IMR-90 (cell line): ENCODE measurements around the gene TEAD1. TPM values are rescaled to one million over a fixed set of nuclear protein-coding genes. Genes with fewer than 3 reads are reported as not detected.

Experiments used
- ATAC-seq: fragments of 200-7000 bp; cut with Tn5 transposase; 2 replicates; pipeline ENCODE4 v1.9.1; 2020; ENCODE audit warnings: low read depth, mild to moderate bottlenecking, moderate library complexity
- BruUV-seq: library from RNA; stranded (reverse); fragments of 400-500 nt; replicated peaks from 2 replicates; lab custom pipeline; 2021; lab: Mats Ljungman, UMichigan
- CTCF ChIA-PET: fragments of 300-600 bp; formaldehyde crosslinking; extraction: SDS; loops from one replicate; lab custom pipeline; 2021; ENCODE audit warnings: antibody characterized with exemption; lab: Yijun Ruan, JAX
- POLR2A ChIA-PET: fragments of 300-600 bp; sonication (Branson Sonifier 250); formaldehyde crosslinking; loops from one replicate; lab custom pipeline; 2022; ENCODE audit warnings: antibody characterized with exemption; ENCODE audit not compliant: unreplicated experiment; lab: Charles Lee
- DNase-seq: peaks from one replicate; pipeline ENCODE4 v3.0.0; 2013
- H2AFZ ChIP-seq: replicated peaks from 2 replicates; pipeline ENCODE3; 2013; ENCODE audit warnings: low read length, mild to moderate bottlenecking; ENCODE audit not compliant: poor library complexity
- H2AK5ac ChIP-seq: 2 replicates; pipeline ENCODE4 v1.6.1; 2013; ENCODE audit warnings: low read depth, low read length, inconsistent platforms
- H2AK9ac ChIP-seq: replicated peaks from 2 replicates; pipeline ENCODE3; 2013; ENCODE audit warnings: mild to moderate bottlenecking, low read depth, low read length, moderate library complexity; ENCODE audit not compliant: poor library complexity
- H2BK120ac ChIP-seq: 2 replicates; pipeline ENCODE4 v1.6.1; 2013; ENCODE audit warnings: low read depth, low read length, inconsistent platforms
- H2BK15ac ChIP-seq: 3 replicates; pipeline ENCODE4 v1.6.1; 2013; ENCODE audit warnings: low read depth, low read length, inconsistent platforms
- H2BK20ac ChIP-seq: 2 replicates; pipeline ENCODE4 v1.6.1; 2013; ENCODE audit warnings: low read depth, mild to moderate bottlenecking, inconsistent platforms, low read length, moderate library complexity
- H2BK5ac ChIP-seq: 2 replicates; pipeline ENCODE4 v1.6.1; 2013; ENCODE audit warnings: mild to moderate bottlenecking, low read depth, low read length, inconsistent platforms; ENCODE audit not compliant: poor library complexity, severe bottlenecking
- H3K14ac ChIP-seq: replicated peaks from 2 replicates; pipeline ENCODE4 v1.6.1; 2013; ENCODE audit warnings: low read depth, low read length, inconsistent platforms
- H3K18ac ChIP-seq: 2 replicates; pipeline ENCODE4 v1.6.1; 2013; ENCODE audit warnings: low read depth, low read length, control low read depth
- H3K23ac ChIP-seq: 2 replicates; pipeline ENCODE4 v1.6.1; 2013; ENCODE audit warnings: low read depth, low read length, inconsistent platforms
- H3K27ac ChIP-seq: 2 replicates; pipeline ENCODE4 v1.5.1; 2013; ENCODE audit warnings: mild to moderate bottlenecking, control low read depth, low read length; ENCODE audit not compliant: insufficient read depth
- H3K27me3 ChIP-seq: 2 replicates; pipeline ENCODE4 v1.6.1; 2013; ENCODE audit warnings: low read length; ENCODE audit not compliant: control insufficient read depth, insufficient read depth
- H3K36me3 ChIP-seq: 2 replicates; pipeline ENCODE4 v1.6.1; 2013; ENCODE audit warnings: low read length, mixed read lengths; ENCODE audit not compliant: control insufficient read depth, insufficient read depth
- H3K4ac ChIP-seq: 2 replicates; pipeline ENCODE4 v1.6.1; 2013; ENCODE audit warnings: low read depth, low read length, inconsistent platforms
- H3K4me1 ChIP-seq: 2 replicates; pipeline ENCODE4 v1.6.1; 2013; ENCODE audit warnings: low read length, mixed read lengths; ENCODE audit not compliant: control insufficient read depth, insufficient read depth
- H3K4me2 ChIP-seq: 2 replicates; pipeline ENCODE4 v1.6.1; 2013; ENCODE audit warnings: low read depth, mild to moderate bottlenecking, control low read depth, low read length, moderate library complexity
- H3K4me3 ChIP-seq: 2 replicates; pipeline ENCODE4 v1.5.1; 2013; ENCODE audit warnings: low read depth, mild to moderate bottlenecking, control low read depth, low read length, moderate library complexity; ENCODE audit not compliant: insufficient read depth
- H3K56ac ChIP-seq: 2 replicates; pipeline ENCODE4 v1.6.1; 2013; ENCODE audit warnings: low read length, inconsistent platforms; ENCODE audit not compliant: insufficient read depth; ENCODE audit errors: extremely low read depth
- H3K79me1 ChIP-seq, 2 experiments: 2 replicates each; pipeline ENCODE4 v1.6.1; 2013; ENCODE audit warnings: low read length in 2 of 2, inconsistent platforms in 1 of 2, low read depth in 1 of 2
- H3K9ac ChIP-seq: 2 replicates; pipeline ENCODE4 v1.6.1; 2013; ENCODE audit warnings: low read depth, low read length, control low read depth
- H3K9me1 ChIP-seq: 2 replicates; pipeline ENCODE4 v1.6.1; 2013; ENCODE audit warnings: low read length, inconsistent platforms; ENCODE audit not compliant: insufficient read depth
- H3K9me3 ChIP-seq: 2 replicates; pipeline ENCODE4 v1.6.1; 2013; ENCODE audit warnings: low read length; ENCODE audit not compliant: control insufficient read depth, insufficient read depth
- H4K20me1 ChIP-seq: 2 replicates; pipeline ENCODE4 v1.6.1; 2013; ENCODE audit warnings: low read length, inconsistent platforms; ENCODE audit not compliant: insufficient read depth
- H4K5ac ChIP-seq: 2 replicates; pipeline ENCODE4 v1.6.1; 2013; ENCODE audit warnings: mild to moderate bottlenecking, low read depth, low read length, control low read depth
- H4K8ac ChIP-seq, 2 experiments: 2 replicates each; pipeline ENCODE4 v1.6.1; 2013; ENCODE audit warnings: low read depth in 2 of 2, low read length in 2 of 2, control low read depth in 1 of 2, inconsistent platforms in 1 of 2
- H4K91ac ChIP-seq: 2 replicates; pipeline ENCODE4 v1.6.1; 2013; ENCODE audit warnings: low read depth, low read length, inconsistent platforms; ENCODE audit not compliant: insufficient read depth
- BHLHE40 ChIP-seq: fragments of 150-350 bp; IDR thresholded peaks from 2 replicates; pipeline ENCODE4 v1.6.1; 2016; ENCODE audit warnings: mild to moderate bottlenecking, low read depth, low read length
- CHD1 ChIP-seq: IDR thresholded peaks from 2 replicates; pipeline ENCODE4 v1.6.1; 2012; ENCODE audit warnings: low read depth, low read length, improper control_type of control experiment
- FOS ChIP-seq: fragments of 150-350 bp; IDR thresholded peaks from 2 replicates; pipeline ENCODE4 v1.6.1; 2016; ENCODE audit warnings: low read depth, low read length
- POLR2A ChIP-seq: IDR thresholded peaks from 2 replicates; pipeline ENCODE4 v1.6.1; 2012; ENCODE audit warnings: mild to moderate bottlenecking, low read depth, low read length
- WGBS, 2 experiments: methylation state at CpG; one replicate each; pipeline versions ENCODE4 v1.1.5 to v1.1.7; 2013; ENCODE audit warnings: missing lambda C conversion rate in 2 of 2; ENCODE audit not compliant: insufficient read length in 1 of 2; ENCODE audit errors: extremely low coverage in 2 of 2; 5-methylcytosine and 5-hydroxymethylcytosine counted together
- dilution Hi-C: fragments of 300-500 bp; cut with HindIII; formaldehyde crosslinking; loops from one replicate; pipeline ENCODE4 v1.14.3; 2018; ENCODE audit warnings: low sequenced_read_pairs; ENCODE audit not compliant: unreplicated experiment
- in situ Hi-C: fragments of 300-500 bp; cut with MboI; formaldehyde crosslinking; loops from 3 replicates; pipeline ENCODE4 v1.14.3; 2019; ENCODE audit warnings: low sequenced_read_pairs, inconsistent platforms, mixed read lengths
- intact Hi-C: fragments of 100-400 bp; cut with micrococcal nuclease; formaldehyde crosslinking; loops from 2 replicates; pipeline ENCODE4 v1.10.0; 2022
- microRNA-seq, 2 experiments: library from miRNA; stranded (forward) in 1 of 2; unstranded in 1 of 2; fragments of 10-50 nt in 1 of 2; fragments of <30 nt in 1 of 2; gene quantifications in 1 of 2; microRNA quantifications in 1 of 2; one replicate each; pipeline versions ENCODE3 to v1.1.0; 2013 to 2020; ENCODE audit not compliant: insufficient read depth in 1 of 2, insufficient read length in 1 of 2, unreplicated experiment in 1 of 2
- polyA plus RNA-seq, 3 experiments: library from polyadenylated mRNA; depleted of rRNA; stranded (reverse); fragments of >200 nt; gene quantifications; 2 replicates each; pipeline ENCODE4 v1.2.3, GENCODE V29; 2012; ENCODE audit warnings: low replicate concordance in 1 of 3
- small RNA-seq, 5 experiments: library from RNA; depleted of rRNA; stranded (forward); fragments of <200 nt; gene quantifications; one replicate each; pipeline ENCODE3, GENCODE V24; 2012
- total RNA-seq: library from RNA; depleted of rRNA; stranded (reverse); fragments of >200 nt; gene quantifications from 2 replicates; pipeline ENCODE4 v1.2.3, GENCODE V29; 2012

TEAD1 gene
- total and polyA plus RNA-seq, 2 of the 4 experiments (the other 2 are of a cell fraction): 51.8 to 69.2 TPM

DNA sequence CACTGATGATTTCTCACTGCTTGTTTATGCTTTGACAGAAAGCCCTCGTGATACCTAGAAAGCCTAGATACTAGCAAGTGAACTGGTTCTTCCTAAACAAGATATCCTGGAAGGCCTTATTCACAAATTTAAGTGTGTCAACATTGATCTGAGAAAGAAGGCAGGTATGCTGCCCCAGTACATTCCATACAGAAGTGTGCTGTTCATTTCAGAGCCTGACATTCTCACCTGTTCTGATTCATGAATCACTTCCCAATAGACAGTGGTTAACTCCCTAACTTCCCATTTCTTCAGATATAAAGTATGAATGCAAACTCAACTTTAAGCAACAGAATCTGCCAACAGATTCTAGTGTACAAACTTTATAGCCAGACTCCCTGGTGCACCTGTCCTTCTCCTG is 319.4 kb downstream of the TEAD1 start:
- H3K14ac ChIP-seq: no peak overlapping the region
- no peaks in the 10 kb centered on the region for H3K9me1 ChIP-seq
- H3K56ac ChIP-seq: no peak overlapping the region
- H3K27ac ChIP-seq: no peak overlapping the region
- H2BK15ac ChIP-seq: no peak overlapping the region
- no peak overlapping the region for H2BK5ac ChIP-seq
- no peak overlapping the region for H2AK9ac ChIP-seq
- in situ Hi-C loops (no loop called here), intact Hi-C loops (no loop called here), dilution Hi-C loops (no loop called here)
- no peak overlapping the region for H3K4me3 ChIP-seq
- no peak overlapping the region for H3K4me2 ChIP-seq
- H3K4ac ChIP-seq: no peak overlapping the region
- H2AK5ac ChIP-seq: no peak overlapping the region
- no peak overlapping the region for H2BK120ac ChIP-seq
- no peak overlapping the region for H2AFZ ChIP-seq
- no TSS peak for BruUV-seq
- DNase-seq (no peak), ATAC-seq (no peak)
- no peaks in the 10 kb centered on the region for H3K36me3 ChIP-seq
- no CpG with 5 or more reads among the region's 1 CpG for WGBS, 2 experiments
- H4K91ac ChIP-seq: no peak overlapping the region
- H3K9ac ChIP-seq: no peak overlapping the region
- no peaks in the 10 kb centered on the region for H3K79me1 ChIP-seq
- no peak overlapping the region for H2BK20ac ChIP-seq
- no peaks in the 10 kb centered on the region for H3K4me1 ChIP-seq
- H4K20me1 ChIP-seq: no peaks in the 10 kb centered on the region
- H3K27me3 ChIP-seq: peaks cover 27% of the 10 kb centered on the region
- no peak overlapping the region for H3K23ac ChIP-seq
- no peak overlapping the region for H4K5ac ChIP-seq
- H3K18ac ChIP-seq: no peak overlapping the region
- no peak overlapping the region for H4K8ac ChIP-seq
- 0 out of 2 replicates have a peak, but pooled peaks cover 2% of the 10 kb centered on the region for H3K9me3 ChIP-seq
- no peak for TF ChIP-seq FOS
- no peak for TF ChIP-seq CHD1
- no peak for TF ChIP-seq BHLHE40
- TF ChIP-seq POLR2A: no peak
- ChIA-PET POLR2A (no interaction called here), CTCF (no interaction called here)

Small RNA genes within 50 kb of the gene (microRNA-seq; reads per million reads assigned to microRNA genes)
- not detected for gene RF00424 (ENCODE audit: insufficient read depth, insufficient read length)

Small RNA genes within 50 kb of the gene (small RNA-seq; reads per million reads assigned to genes)
- gene RF00424: 0 reads per million in 5 experiments
